CD4-positive, CD25-positive, alpha-beta regulatory T cell (primary cell): Measurements from ENCODE around the gene ZNRF3. TPM values are rescaled to one million over a fixed set of nuclear protein-coding genes. Genes with fewer than 3 reads are reported as not detected.
A peak's percentile ranks its signal among the peaks of the same experiment; 100 is the strongest.

Source experiments
- ATAC-seq, 2 donors: fragments of 150-1000 bp; cut with Tn5 transposase; one replicate each; pipeline ENCODE4 v1.10.0; 2021; ENCODE audit warnings: low read depth in 2 of 2, moderate number of reproducible peaks in 2 of 2, moderate library complexity in 1 of 2
- DNase-seq, 3 donors: peaks; one replicate each; pipeline versions ENCODE4 v3.0.0 to v3.0.0-alpha.2; 2012 to 2022; ENCODE audit warnings: mixed read lengths in 1 of 3
- H3K27ac ChIP-seq: one replicate; pipeline ENCODE4 v1.7.0; 2013; ENCODE audit warnings: mild to moderate bottlenecking, low read length; ENCODE audit not compliant: insufficient read depth, poor library complexity, severe bottlenecking
- H3K27me3 ChIP-seq: one replicate; pipeline ENCODE4 v1.7.0; 2013; ENCODE audit warnings: low read length; ENCODE audit not compliant: control insufficient read depth, insufficient read depth
- H3K36me3 ChIP-seq: one replicate; pipeline ENCODE4 v1.7.0; 2013; ENCODE audit warnings: mild to moderate bottlenecking, low read length, moderate library complexity; ENCODE audit not compliant: control insufficient read depth, insufficient read depth
- H3K4me1 ChIP-seq: 2 replicates; pipeline ENCODE4 v1.7.0; 2013; ENCODE audit warnings: mild to moderate bottlenecking, low read length; ENCODE audit not compliant: insufficient read depth, control insufficient read depth, poor library complexity, severe bottlenecking
- H3K4me3 ChIP-seq: one replicate; pipeline ENCODE4 v1.7.0; 2013; ENCODE audit warnings: low read depth, mild to moderate bottlenecking, low read length, moderate library complexity
- H3K9me3 ChIP-seq, 2 experiments: 1 replicate in 1 of 2; 2 replicates in 1 of 2; pipeline ENCODE4 v1.7.0; 2013; ENCODE audit warnings: low read length in 2 of 2, mild to moderate bottlenecking in 1 of 2, moderate library complexity in 1 of 2; ENCODE audit not compliant: control insufficient read depth in 2 of 2
- H3K27ac Mint-ChIP-seq, 3 donors: one replicate each; pipeline ENCODE4 v1.8.0; 2020 to 2022; ENCODE audit warnings: mild to moderate bottlenecking in 3 of 3, mixed read lengths in 3 of 3, moderate library complexity in 2 of 3
- H3K27me3 Mint-ChIP-seq: one replicate; pipeline ENCODE4 v1.8.0; 2022; ENCODE audit warnings: mild to moderate bottlenecking, mixed read lengths
- H3K36me3 Mint-ChIP-seq: one replicate; pipeline ENCODE4 v1.8.0; 2020; ENCODE audit warnings: mixed read lengths
- H3K4me1 Mint-ChIP-seq, 4 donors: one replicate each; pipeline ENCODE4 v1.8.0; 2020 to 2022; ENCODE audit warnings: mixed read lengths in 4 of 4, mild to moderate bottlenecking in 1 of 4
- H3K4me3 Mint-ChIP-seq, 4 donors: one replicate each; pipeline ENCODE4 v1.8.0; 2020 to 2022; ENCODE audit warnings: mild to moderate bottlenecking in 4 of 4, mixed read lengths in 4 of 4, moderate library complexity in 3 of 4
- H3K9me3 Mint-ChIP-seq, 7 donors: one replicate each; pipeline ENCODE4 v1.8.0; 2020 to 2022; ENCODE audit warnings: mixed read lengths in 7 of 7, mild to moderate bottlenecking in 3 of 7, moderate library complexity in 2 of 7
- polyA plus RNA-seq, 4 donors: library from polyadenylated mRNA; unstranded; fragments of 300-500 nt; fragmentation: Illumina TruSeq; gene quantifications; one replicate each; pipeline ENCODE4 v1.2.3, GENCODE V29; 2021
- total RNA-seq: library from RNA; stranded (reverse); gene quantifications from one replicate; pipeline ENCODE4 v1.2.3, GENCODE V29; 2022

ZNRF3 gene
- total and polyA plus RNA-seq, 5 donors from 2014 or later, result 0.06 to 0.35 (median 0.24) TPM

DNA sequence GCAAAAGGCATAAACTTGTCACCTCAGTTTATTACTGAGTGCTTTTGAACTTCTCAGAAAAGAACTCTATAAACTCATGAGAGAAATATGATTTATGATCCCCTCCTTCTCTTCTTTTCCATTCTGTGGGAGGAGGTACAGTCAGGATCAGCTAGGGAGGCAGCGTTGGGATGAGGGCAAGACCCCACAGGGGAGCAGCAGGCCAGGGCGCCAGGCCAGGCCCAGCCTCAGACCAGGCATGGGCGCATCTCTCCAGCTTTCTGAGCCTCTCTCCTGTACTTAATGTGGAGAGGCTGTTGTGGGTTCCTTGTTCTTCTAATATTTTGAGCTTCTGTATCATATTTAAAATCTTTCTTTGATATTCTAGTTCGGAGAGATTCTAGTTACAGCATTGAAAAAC is 106.5 kb downstream of the ZNRF3 start:
- Mint-ChIP-seq H3K27ac (no peak overlapping the region), H3K4me3 (no peak overlapping the region), H3K36me3 (peaks cover 29% of the 10 kb centered on the region), H3K9me3 (peaks cover 0 to 5% (median 0%) of the 10 kb centered on the region in 7 donors), H3K27me3 (no peaks in the 10 kb centered on the region), H3K4me1 (no peaks in the 10 kb centered on the region)
- no peaks in the 10 kb centered on the region for H3K36me3 ChIP-seq
- no peaks in the 10 kb centered on the region for H3K27me3 ChIP-seq
- no peak overlapping the region for H3K27ac ChIP-seq
- H3K4me1 ChIP-seq, result no peaks in the 10 kb centered on the region
- H3K9me3 ChIP-seq, result no peaks in the 10 kb centered on the region
- ATAC-seq (no peak), DNase-seq (no peak)
- no peak overlapping the region for H3K4me3 ChIP-seq

DNA sequence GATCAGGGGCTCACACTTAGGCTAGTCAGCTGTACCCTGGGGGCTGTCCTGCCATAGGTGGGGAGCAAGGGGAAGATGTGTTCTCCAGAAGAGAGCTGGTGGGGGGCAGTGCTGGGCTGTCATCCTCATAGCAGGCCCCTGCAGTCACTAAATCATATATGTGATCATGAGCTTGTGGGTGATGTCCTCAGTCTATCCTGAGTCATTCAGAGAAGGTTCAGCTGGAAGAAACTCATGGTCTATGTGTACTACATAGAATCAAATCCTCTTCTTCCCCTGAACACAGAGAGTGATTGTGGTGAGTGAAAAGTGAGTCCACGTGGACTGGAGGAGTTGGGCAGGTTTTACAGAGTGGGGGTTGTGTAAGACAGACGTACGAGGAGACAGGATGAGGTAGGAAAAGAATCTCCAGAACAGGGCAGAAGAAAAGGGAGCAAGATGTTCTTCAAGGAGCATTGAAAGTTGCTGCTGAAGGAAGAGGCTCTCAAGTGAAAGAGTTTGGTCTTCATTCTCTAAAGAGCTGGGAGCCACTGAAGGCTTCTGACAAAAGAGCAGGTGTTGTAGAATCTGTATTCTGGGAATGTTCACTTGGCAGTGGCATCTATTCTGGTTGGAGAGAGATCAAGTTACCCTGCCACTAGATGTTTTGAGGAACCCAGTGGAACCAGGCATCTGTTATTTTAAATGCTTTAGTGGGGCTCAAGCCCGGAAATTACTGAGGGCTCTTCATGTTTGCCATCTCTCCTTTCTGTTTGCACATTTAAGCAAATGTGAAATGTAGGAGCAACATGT is 109.4 kb downstream of the ZNRF3 start:
- Histone ChIP-seq H3K4me3 (no peak overlapping the region), H3K27ac (no peak overlapping the region), H3K36me3 (no peaks in the 10 kb centered on the region), H3K4me1 (no peaks in the 10 kb centered on the region), H3K27me3 (no peaks in the 10 kb centered on the region), H3K9me3 (no peaks in the 10 kb centered on the region)
- ATAC-seq (no peak), DNase-seq (no peak)
- peaks cover 12% of the 10 kb centered on the region for H3K36me3 Mint-ChIP-seq
- H3K4me3 Mint-ChIP-seq, result no peak overlapping the region
- peak overlapping the region in 1 of 3 donors; percentile 3 for H3K27ac Mint-ChIP-seq
- H3K4me1 Mint-ChIP-seq, result no peaks in the 10 kb centered on the region
- H3K27me3 Mint-ChIP-seq, result no peaks in the 10 kb centered on the region
- no peaks in the 10 kb centered on the region for H3K9me3 Mint-ChIP-seq

DNA sequence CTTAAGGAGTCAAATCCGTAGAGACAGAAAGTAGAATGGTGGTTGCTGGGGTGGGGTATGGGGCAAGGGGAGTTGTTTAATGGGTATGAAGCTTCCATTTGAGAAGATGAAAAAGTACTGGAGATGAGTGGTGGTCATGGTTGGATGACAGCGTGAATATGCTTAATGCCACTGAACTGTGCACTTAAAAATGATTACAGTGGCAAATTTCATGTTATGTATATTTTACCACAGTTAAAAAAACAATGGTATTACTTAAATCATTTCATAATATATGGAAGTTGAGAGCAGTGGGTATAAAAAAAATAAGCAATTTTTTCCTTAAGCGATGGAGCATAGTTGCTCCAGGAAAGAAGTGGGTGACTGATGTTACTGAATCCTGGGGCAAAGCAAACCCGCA is 111.2 kb downstream of the ZNRF3 start:
- ATAC-seq, result no peak
- no peaks in the 10 kb centered on the region for H3K9me3 Mint-ChIP-seq
- H3K27ac ChIP-seq, result no peak overlapping the region
- H3K27me3 Mint-ChIP-seq, result no peaks in the 10 kb centered on the region
- H3K4me1 ChIP-seq, result no peaks in the 10 kb centered on the region
- no peaks in the 10 kb centered on the region for H3K36me3 ChIP-seq
- peaks cover 9% of the 10 kb centered on the region for H3K36me3 Mint-ChIP-seq
- no peak for DNase-seq
- H3K4me1 Mint-ChIP-seq, result no peaks in the 10 kb centered on the region
- H3K4me3 ChIP-seq, result no peak overlapping the region
- no peak overlapping the region for H3K4me3 Mint-ChIP-seq
- no peak overlapping the region for H3K27ac Mint-ChIP-seq
- H3K9me3 ChIP-seq, result no peaks in the 10 kb centered on the region
- H3K27me3 ChIP-seq, result no peaks in the 10 kb centered on the region

DNA sequence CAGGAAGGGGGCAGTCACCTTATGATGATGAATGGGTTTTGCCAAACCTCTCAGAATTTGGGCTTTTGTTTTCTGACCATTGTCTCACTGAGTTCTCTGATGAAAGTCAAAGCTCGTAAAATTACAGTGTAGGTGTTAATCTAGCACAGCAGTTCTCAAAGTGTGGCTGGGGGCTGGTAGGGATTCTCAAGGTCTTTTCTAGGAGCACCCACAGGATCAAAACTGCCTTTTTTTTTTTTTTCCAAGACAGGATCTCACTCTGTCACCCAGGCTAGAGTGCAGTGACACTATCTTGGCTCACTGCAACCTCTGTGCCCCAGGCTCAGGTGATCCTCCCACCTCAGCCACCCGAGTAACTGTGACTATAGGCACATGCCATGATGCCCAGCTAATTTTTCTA is 112.2 kb downstream of the ZNRF3 start:
- DNase-seq (no peak), ATAC-seq (no peak)
- no peak overlapping the region for H3K4me3 ChIP-seq
- Mint-ChIP-seq H3K4me1 (no peaks in the 10 kb centered on the region), H3K27me3 (no peaks in the 10 kb centered on the region), H3K36me3 (peaks cover 9% of the 10 kb centered on the region), H3K9me3 (peaks cover 0 to 2% (median 0%) of the 10 kb centered on the region in 7 donors), H3K4me3 (no peak overlapping the region), H3K27ac (no peak overlapping the region)
- H3K9me3 ChIP-seq, result no peaks in the 10 kb centered on the region
- no peak overlapping the region for H3K27ac ChIP-seq
- H3K36me3 ChIP-seq, result no peaks in the 10 kb centered on the region
- H3K4me1 ChIP-seq, result no peaks in the 10 kb centered on the region
- H3K27me3 ChIP-seq, result no peaks in the 10 kb centered on the region

DNA sequence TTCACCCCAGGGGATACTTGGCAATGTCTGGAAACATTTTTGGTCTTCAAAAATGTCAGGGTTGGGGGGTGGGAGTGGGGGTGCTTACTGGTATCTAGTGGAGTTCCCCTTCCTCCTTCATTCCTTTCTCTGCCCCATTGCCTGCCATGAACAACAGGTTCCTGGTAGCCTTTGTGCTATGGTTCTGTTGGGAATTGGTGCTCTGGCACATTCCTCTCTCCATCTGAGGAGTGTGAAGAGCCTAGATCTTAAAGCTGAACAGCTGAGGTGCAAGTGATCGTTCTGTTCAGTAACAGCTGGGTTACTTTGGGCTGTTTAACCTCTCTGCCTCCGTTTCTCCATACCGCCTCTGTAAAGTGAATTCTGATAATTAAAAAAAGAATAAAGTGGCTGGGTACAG is 114.0 kb downstream of the ZNRF3 start:
- H3K4me3 ChIP-seq, result no peak overlapping the region

DNA sequence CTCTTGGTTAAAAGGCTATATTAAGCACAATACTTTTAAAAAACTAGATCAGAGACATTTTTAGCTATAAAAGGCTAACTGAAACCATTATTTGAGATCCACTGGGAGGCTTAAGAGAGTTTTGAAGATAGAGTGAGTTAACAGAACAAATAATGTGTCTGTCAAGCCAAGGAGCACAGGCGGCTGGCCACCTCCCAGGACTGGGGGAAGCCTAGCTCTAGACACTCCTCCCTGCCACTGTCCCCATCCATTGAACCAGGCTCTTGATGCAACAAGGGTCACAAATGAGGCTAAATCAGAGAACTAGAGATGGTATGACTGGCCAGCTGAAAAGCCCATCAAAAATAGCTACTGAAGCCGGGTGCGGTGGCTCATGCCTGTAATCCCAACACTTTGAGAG is 115.3 kb downstream of the ZNRF3 start:
- Mint-ChIP-seq H3K4me3 (no peak overlapping the region), H3K4me1 (no peaks in the 10 kb centered on the region), H3K36me3 (no peaks in the 10 kb centered on the region), H3K9me3 (peaks cover 0 to 2% (median 0%) of the 10 kb centered on the region in 7 donors), H3K27ac (no peak overlapping the region), H3K27me3 (no peaks in the 10 kb centered on the region)
- Histone ChIP-seq H3K9me3 (no peaks in the 10 kb centered on the region), H3K4me1 (no peaks in the 10 kb centered on the region), H3K27ac (no peak overlapping the region), H3K36me3 (no peaks in the 10 kb centered on the region), H3K4me3 (no peak overlapping the region), H3K27me3 (no peaks in the 10 kb centered on the region)
- ATAC-seq (no peak), DNase-seq (no peak)

More for the DNA sequence above, 114.0 kb downstream of the ZNRF3 start:
- Mint-ChIP-seq H3K9me3 (peaks cover 0 to 2% (median 0%) of the 10 kb centered on the region in 7 donors), H3K27ac (no peak overlapping the region), H3K27me3 (no peaks in the 10 kb centered on the region), H3K36me3 (peaks cover 3% of the 10 kb centered on the region), H3K4me1 (no peaks in the 10 kb centered on the region), H3K4me3 (no peak overlapping the region)
- no peaks in the 10 kb centered on the region for H3K36me3 ChIP-seq
- no peaks in the 10 kb centered on the region for H3K9me3 ChIP-seq
- no peaks in the 10 kb centered on the region for H3K4me1 ChIP-seq
- no peaks in the 10 kb centered on the region for H3K27me3 ChIP-seq
- H3K27ac ChIP-seq, result no peak overlapping the region
- DNase-seq, result no peak
- ATAC-seq, result no peak

DNA sequence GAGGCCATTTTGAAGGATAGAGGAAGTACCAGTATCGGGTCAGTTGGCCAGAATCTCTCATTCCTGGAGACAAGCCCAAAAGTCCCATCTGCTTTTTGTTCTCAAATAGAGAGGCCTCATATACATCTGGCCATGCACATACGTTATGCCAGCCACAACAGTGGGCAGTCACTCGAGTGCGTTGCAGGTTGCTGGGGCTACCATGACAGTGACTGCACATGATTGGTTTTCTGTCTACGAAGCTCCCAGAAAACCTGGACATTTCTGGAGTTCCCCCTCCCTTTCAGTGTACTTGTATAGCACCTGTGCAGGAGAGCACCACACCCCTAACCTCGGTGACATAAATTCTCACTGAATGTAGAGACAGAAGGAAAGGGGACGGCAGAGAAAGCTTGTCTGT is 116.1 kb downstream of the ZNRF3 start:
- Histone ChIP-seq H3K4me1 (no peaks in the 10 kb centered on the region), H3K36me3 (no peaks in the 10 kb centered on the region), H3K27ac (no peak overlapping the region), H3K4me3 (no peak overlapping the region), H3K27me3 (no peaks in the 10 kb centered on the region), H3K9me3 (no peaks in the 10 kb centered on the region)
- Mint-ChIP-seq H3K27ac (no peak overlapping the region), H3K4me1 (peaks cover 0 to 4% (median 0%) of the 10 kb centered on the region in 4 donors), H3K36me3 (no peaks in the 10 kb centered on the region), H3K9me3 (peaks cover 0 to 2% (median 0%) of the 10 kb centered on the region in 7 donors), H3K27me3 (no peaks in the 10 kb centered on the region), H3K4me3 (no peak overlapping the region)
- ATAC-seq, result no peak
- DNase-seq, result no peak

DNA sequence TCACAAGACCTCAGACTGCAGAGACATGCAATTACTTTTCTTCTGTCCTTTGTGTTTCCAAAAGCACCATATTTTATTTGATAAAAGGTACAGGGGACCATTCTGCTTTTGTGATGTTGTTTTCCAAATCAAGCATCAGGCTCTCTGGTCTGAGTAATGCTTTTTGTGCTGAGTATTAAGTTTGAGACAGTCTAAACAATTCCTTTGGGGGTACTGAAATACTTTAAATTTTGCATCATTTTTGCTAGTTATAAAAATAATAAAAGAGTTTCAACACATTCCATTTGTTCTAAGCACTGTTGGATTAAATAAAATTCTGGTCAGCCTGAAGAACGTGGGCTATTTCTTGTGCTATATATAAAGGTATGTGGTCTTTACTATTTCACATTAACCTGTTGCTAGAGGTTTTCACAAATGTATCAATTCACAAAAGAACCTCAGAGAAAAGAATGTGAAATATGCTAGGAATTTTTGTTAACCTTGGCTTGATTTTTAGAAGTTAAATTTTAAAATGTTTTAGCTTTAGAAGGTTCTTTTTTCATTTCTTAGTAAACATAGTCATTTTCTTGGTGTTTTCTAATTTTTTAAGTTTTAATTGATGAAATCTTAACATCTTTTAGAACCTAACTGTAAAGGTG is 116.7 kb downstream of the ZNRF3 start:
- Histone ChIP-seq H3K27me3 (no peaks in the 10 kb centered on the region), H3K4me3 (no peak overlapping the region), H3K36me3 (no peaks in the 10 kb centered on the region), H3K4me1 (no peaks in the 10 kb centered on the region), H3K9me3 (no peaks in the 10 kb centered on the region), H3K27ac (no peak overlapping the region)
- H3K4me1 Mint-ChIP-seq, result peaks cover 0 to 6% (median 0%) of the 10 kb centered on the region in 4 donors
- no peak overlapping the region for H3K4me3 Mint-ChIP-seq
- peaks cover 0 to 2% (median 0%) of the 10 kb centered on the region in 7 donors for H3K9me3 Mint-ChIP-seq
- no peaks in the 10 kb centered on the region for H3K27me3 Mint-ChIP-seq
- H3K36me3 Mint-ChIP-seq, result no peaks in the 10 kb centered on the region
- DNase-seq (no peak), ATAC-seq (no peak)
- no peak overlapping the region for H3K27ac Mint-ChIP-seq
